ENCODE results near the gene ZNF862. TPM values are rescaled to one million over a fixed set of nuclear protein-coding genes. Genes with fewer than 3 reads are reported as not detected.

The ZNF862 gene
- total RNA-seq, 4 donors from 2014 or later: 2.9 to 10.7 (median 7.0) TPM

DNA sequence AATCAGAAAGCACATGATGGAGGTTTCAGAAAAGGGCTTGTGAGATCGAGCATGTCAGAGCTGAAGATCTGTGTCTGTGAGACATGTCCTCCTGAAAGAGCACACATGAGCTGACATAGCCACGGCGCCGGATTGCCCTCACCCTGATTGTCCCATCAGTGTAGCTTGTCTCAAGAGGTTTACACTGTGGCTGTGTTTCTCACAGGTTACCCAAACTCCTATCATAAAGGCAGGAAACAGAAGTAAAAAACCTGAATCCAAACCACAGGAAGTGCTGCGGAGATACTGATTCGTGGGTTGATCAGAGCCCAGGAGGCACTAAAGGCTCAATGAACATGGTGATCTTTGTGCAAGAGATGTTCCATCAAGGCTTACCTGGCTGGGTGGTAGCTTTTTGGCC lies 31.7 kb downstream of the ZNF862 start:
- TF ChIP-seq, protein P1, sequence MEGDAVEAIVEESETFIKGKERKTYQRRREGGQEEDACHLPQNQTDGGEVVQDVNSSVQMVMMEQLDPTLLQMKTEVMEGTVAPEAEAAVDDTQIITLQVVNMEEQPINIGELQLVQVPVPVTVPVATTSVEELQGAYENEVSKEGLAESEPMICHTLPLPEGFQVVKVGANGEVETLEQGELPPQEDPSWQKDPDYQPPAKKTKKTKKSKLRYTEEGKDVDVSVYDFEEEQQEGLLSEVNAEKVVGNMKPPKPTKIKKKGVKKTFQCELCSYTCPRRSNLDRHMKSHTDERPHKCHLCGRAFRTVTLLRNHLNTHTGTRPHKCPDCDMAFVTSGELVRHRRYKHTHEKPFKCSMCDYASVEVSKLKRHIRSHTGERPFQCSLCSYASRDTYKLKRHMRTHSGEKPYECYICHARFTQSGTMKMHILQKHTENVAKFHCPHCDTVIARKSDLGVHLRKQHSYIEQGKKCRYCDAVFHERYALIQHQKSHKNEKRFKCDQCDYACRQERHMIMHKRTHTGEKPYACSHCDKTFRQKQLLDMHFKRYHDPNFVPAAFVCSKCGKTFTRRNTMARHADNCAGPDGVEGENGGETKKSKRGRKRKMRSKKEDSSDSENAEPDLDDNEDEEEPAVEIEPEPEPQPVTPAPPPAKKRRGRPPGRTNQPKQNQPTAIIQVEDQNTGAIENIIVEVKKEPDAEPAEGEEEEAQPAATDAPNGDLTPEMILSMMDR (IDR thresholded peaks at IDR 0.05 in 4 of 5, conservative IDR thresholded peaks at IDR 0.05 in 1 of 5): no peak
- no peak for TF ChIP-seq POLR2A (IDR thresholded peaks at IDR 0.05)
- no peaks in the 10 kb centered on the region for H3K36me3 ChIP-seq
- peaks cover 13 to 14% of the 10 kb centered on the region in 2 donors for H3K4me1 ChIP-seq
- no peak overlapping the region for H3K4me3 ChIP-seq
- H3K27me3 ChIP-seq: no peaks in the 10 kb centered on the region
- no peak for ATAC-seq
- no peak for DNase-seq
- intact Hi-C loops (cut with DNase I; ENCODE audit: low total_unique reads) (loop anchor here (5.0 kb wide), 3 partner anchors 243 to 928 kb away; partner anchors contain the start of gene ZNF775), in situ Hi-C loops (cut with MboI; ENCODE audit: low sequenced_read_pairs in 4 of 4) (no loop called here)
- no peaks in the 10 kb centered on the region for H3K9me3 ChIP-seq
- no peak overlapping the region for H3K27ac ChIP-seq

DNA sequence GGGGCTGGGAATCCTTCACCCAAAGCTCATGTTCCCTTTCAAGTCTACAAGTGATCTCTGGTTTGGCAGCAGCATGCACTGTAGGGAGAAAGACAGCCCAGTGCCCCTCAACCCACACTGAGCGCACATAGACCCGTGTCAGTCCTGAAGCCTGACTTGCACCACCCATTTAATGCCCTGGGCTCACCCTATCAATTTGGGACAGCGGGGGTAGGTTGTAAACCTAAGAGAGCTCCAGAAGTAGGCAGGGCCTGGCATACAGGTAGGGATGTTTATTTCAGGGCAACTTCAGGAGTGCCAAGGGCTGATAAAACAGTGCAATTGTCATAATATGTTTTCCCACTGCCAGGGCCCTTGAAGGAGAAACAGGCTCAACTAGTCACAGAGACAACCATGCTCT lies 32.1 kb downstream of the ZNF862 start:
- DNase-seq: no peak
- Histone ChIP-seq H3K27ac (no peak overlapping the region), H3K9me3 (no peaks in the 10 kb centered on the region), H3K4me1 (peaks cover 13 to 14% of the 10 kb centered on the region in 2 donors), H3K36me3 (no peaks in the 10 kb centered on the region), H3K4me3 (no peak overlapping the region), H3K27me3 (no peaks in the 10 kb centered on the region)
- TF ChIP-seq, protein P1 (IDR thresholded peaks at IDR 0.05 in 4 of 5, conservative IDR thresholded peaks at IDR 0.05 in 1 of 5): no peak
- no peak for TF ChIP-seq POLR2A (IDR thresholded peaks at IDR 0.05)
- no peak for ATAC-seq
- intact Hi-C loops (cut with DNase I; ENCODE audit: low total_unique reads): loop anchor here (5.0 kb wide), 3 partner anchors 243 to 928 kb away; partner anchors contain the start of gene ZNF775
- in situ Hi-C loops (cut with MboI; ENCODE audit: low sequenced_read_pairs in 4 of 4): no loop called here

DNA sequence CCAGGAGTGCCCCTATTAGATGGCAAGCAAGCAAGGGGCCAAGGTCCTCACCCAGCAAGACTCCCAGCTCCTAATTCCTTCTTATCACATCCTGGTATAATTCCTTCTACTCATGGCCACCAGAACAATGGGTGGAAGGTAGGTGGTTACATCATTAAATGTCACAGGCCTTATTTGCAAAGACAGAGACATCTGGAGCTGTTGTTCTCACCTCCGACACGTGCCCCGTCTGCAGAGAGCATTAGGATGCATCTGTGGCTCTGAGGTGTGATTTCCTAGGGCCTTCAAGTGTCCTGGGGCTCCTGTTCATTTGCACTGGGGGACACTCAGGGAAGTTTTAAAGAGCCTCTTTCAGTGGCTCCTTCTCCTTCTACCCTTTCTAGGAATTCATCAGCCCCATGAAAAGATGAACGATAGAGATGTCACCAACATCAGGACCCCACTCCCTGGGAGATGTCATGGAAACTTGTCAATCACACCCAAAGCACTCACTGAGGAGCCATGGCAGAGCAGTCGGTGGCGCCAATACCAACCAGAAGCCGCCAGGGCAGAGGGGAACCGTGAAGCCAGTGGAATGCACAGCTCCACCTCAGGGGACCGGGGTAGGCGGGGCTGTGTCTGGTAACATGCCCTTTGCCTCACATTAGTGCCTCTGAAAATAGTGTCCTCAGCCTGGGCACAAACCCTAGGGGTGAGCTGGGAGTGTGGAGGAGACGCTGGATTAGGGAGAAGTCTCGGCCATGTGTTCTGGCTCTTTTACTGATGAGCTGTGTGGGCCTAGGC lies 32.7 kb downstream of the ZNF862 start:
- no peak for ATAC-seq
- Histone ChIP-seq H3K36me3 (no peaks in the 10 kb centered on the region), H3K4me3 (no peak overlapping the region), H3K9me3 (no peaks in the 10 kb centered on the region), H3K27ac (no peak overlapping the region), H3K27me3 (no peaks in the 10 kb centered on the region), H3K4me1 (peaks cover 13 to 14% of the 10 kb centered on the region in 2 donors)
- DNase-seq: no peak
- TF ChIP-seq, protein P1 (IDR thresholded peaks at IDR 0.05 in 4 of 5, conservative IDR thresholded peaks at IDR 0.05 in 1 of 5): no peak
- TF ChIP-seq POLR2A (IDR thresholded peaks at IDR 0.05): no peak
- intact Hi-C loops (cut with DNase I; ENCODE audit: low total_unique reads) (loop anchor here (5.0 kb wide), 3 partner anchors 244 to 929 kb away; partner anchors contain the start of gene ZNF775), in situ Hi-C loops (cut with MboI; ENCODE audit: low sequenced_read_pairs in 4 of 4) (no loop called here)

DNA sequence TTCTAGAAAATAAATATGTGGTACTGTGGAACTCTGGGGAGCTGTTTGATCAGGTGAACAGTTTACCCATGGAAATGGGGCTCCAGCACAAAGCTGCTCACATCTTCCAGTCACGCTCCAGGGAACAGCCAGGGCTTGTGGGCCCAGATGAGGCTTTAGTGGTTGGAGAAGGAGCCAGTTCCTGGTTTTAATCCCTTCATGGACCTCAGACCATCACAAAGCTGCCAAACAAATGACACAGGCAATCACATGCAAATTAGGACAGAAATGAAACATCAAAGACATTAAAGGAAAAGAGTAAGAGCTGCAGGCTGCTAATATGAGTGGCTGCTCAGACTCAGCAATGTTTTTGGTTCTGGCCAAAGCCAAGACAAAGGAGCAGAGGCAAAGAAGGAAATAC lies 33.4 kb downstream of the ZNF862 start:
- no peak for ATAC-seq
- H3K27ac ChIP-seq: no peak overlapping the region

More for the DNA sequence above, 33.4 kb downstream of the ZNF862 start:
- in situ Hi-C loops (cut with MboI; ENCODE audit: low sequenced_read_pairs in 4 of 4) (no loop called here), intact Hi-C loops (cut with DNase I; ENCODE audit: low total_unique reads) (loop anchor here (5.0 kb wide), 3 partner anchors 244 to 929 kb away; partner anchors contain the start of gene ZNF775)
- no peaks in the 10 kb centered on the region for H3K27me3 ChIP-seq
- H3K36me3 ChIP-seq: no peaks in the 10 kb centered on the region
- no peak overlapping the region for H3K4me3 ChIP-seq
- peaks cover 13 to 14% of the 10 kb centered on the region in 2 donors for H3K4me1 ChIP-seq
- no peak for DNase-seq
- TF ChIP-seq, protein P1 (IDR thresholded peaks at IDR 0.05 in 4 of 5, conservative IDR thresholded peaks at IDR 0.05 in 1 of 5): no peak
- no peak for TF ChIP-seq POLR2A (IDR thresholded peaks at IDR 0.05)
- H3K9me3 ChIP-seq: no peaks in the 10 kb centered on the region
